ENCODE measurements around the gene NKAIN2. TPM values are rescaled to one million over a fixed set of nuclear protein-coding genes. Genes with fewer than 3 reads are reported as not detected.

The NKAIN2 gene
- total RNA-seq, 4 donors from 2014 or later, result 0.11 to 1.0 (median 0.94) TPM; not detected in 1

DNA sequence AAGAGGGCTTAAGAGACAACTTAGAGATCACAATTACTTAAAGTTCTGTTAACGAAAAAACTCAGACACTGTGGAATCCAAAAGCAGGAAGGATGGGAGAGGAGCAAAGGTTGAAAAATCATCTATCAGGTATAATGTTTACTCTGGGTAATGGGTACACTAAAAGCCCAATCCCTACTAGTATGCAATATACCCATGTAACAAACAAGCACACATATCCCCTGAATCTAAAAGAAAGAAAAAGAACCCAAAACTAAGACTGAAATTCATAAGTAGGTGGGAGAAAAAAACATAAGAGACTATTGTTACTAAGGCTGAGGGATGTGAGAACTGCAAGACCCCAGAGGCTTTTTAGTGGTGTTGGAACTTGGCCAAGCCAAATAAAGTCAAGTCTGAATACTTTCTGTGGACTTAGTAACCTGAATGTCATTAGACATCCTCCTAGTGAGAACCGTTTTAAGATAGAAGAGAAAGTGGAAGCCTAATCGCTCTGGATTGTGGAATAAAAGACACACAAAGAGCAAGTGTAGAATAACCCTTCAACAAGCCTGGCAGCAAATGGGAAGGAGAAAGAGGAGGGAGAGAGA lies 969.2 kb downstream of the NKAIN2 start:
- DNase-seq, result no peak
- Histone ChIP-seq H3K9me3 (no peaks in the 10 kb centered on the region), H3K4me3 (replicated peaks in 1 of 3) (no peak overlapping the region), H3K4me1 (peaks cover 0 to 3% of the 10 kb centered on the region in 2 donors), H3K27ac (no peak overlapping the region), H3K27me3 (no peaks in the 10 kb centered on the region), H3K36me3 (no peaks in the 10 kb centered on the region)
- intact Hi-C loops (cut with DNase I), result no loop called here
- 50 to 60% methylated on average over 3 of the region's 3 CpGs for WGBS, 2 donors
- no peak for TF ChIP-seq POLR2A (IDR thresholded peaks at IDR 0.05)
- no peak for TF ChIP-seq CTCF (IDR thresholded peaks at IDR 0.05)

GRCh38 chr6:124775121-124775520 lies 971.5 kb downstream of the NKAIN2 start:
- no peak overlapping the region for H3K4me3 ChIP-seq (replicated peaks in 1 of 3)
- WGBS, 2 donors, result 65% methylated on average over 3 of the region's 3 CpGs
- TF ChIP-seq POLR2A (IDR thresholded peaks at IDR 0.05), result no peak
- TF ChIP-seq CTCF (IDR thresholded peaks at IDR 0.05), result no peak
- peaks cover 0 to under 1% of the 10 kb centered on the region in 2 donors for H3K4me1 ChIP-seq
- no peaks in the 10 kb centered on the region for H3K27me3 ChIP-seq
- intact Hi-C loops (cut with DNase I), result no loop called here
- no peaks in the 10 kb centered on the region for H3K36me3 ChIP-seq
- DNase-seq, result no peak
- H3K9me3 ChIP-seq, result no peaks in the 10 kb centered on the region
- H3K27ac ChIP-seq, result no peak overlapping the region

DNA sequence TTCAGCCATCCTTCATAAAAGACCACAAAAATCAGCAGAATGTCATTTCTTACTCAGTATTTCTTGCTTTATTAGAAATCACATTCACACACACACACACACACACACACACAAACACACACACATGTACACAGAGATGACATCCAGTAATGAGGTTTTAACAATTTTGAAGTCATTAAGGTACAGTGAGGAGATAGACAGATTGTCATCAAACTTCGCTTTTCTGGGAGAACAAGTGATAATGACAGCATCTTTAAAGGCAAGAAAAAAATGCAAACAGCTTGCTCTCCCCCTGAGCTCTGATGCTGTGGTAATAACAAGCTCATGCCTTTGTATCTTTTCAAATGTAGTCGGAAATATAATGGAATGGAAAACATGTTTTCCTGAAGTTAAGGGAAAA lies 974.2 kb downstream of the NKAIN2 start:
- no peaks in the 10 kb centered on the region for H3K27me3 ChIP-seq
- no peaks in the 10 kb centered on the region for H3K4me1 ChIP-seq
- intact Hi-C loops (cut with DNase I), result no loop called here
- no peaks in the 10 kb centered on the region for H3K36me3 ChIP-seq
- H3K4me3 ChIP-seq (replicated peaks in 1 of 3), result no peak overlapping the region
- H3K9me3 ChIP-seq, result no peaks in the 10 kb centered on the region
- no peak for TF ChIP-seq CTCF (IDR thresholded peaks at IDR 0.05)
- no peak overlapping the region for H3K27ac ChIP-seq
- DNase-seq, result no peak
- 86 to 97% methylated on average over 2 of the region's 2 CpGs for WGBS, 2 donors

GRCh38 chr6:124780623-124781022 lies 977.0 kb downstream of the NKAIN2 start:
- Histone ChIP-seq H3K4me3 (replicated peaks in 1 of 3) (no peak overlapping the region), H3K27ac (no peak overlapping the region), H3K9me3 (no peaks in the 10 kb centered on the region), H3K36me3 (no peaks in the 10 kb centered on the region), H3K4me1 (no peaks in the 10 kb centered on the region), H3K27me3 (no peaks in the 10 kb centered on the region)
- no peak for DNase-seq
- TF ChIP-seq POLR2A (IDR thresholded peaks at IDR 0.05), result no peak
- no peak for TF ChIP-seq CTCF (IDR thresholded peaks at IDR 0.05)
- intact Hi-C loops (cut with DNase I), result no loop called here
- WGBS, 2 donors, result 90 to 92% methylated on average over 5 of the region's 5 CpGs

- TF ChIP-seq POLR2A (IDR thresholded peaks at IDR 0.05) (no peak), CTCF (IDR thresholded peaks at IDR 0.05) (no peak)
- Histone ChIP-seq H3K36me3 (no peaks in the 10 kb centered on the region), H3K4me1 (no peaks in the 10 kb centered on the region), H3K27ac (no peak overlapping the region), H3K27me3 (no peaks in the 10 kb centered on the region), H3K4me3 (replicated peaks in 1 of 3) (no peak overlapping the region), H3K9me3 (no peaks in the 10 kb centered on the region)
- intact Hi-C loops (cut with DNase I), result no loop called here
- no peak for DNase-seq
- 91 to 95% methylated on average over 1 of the region's 1 CpG for whole genome bisulfite sequencing, 2 donors
Observed at GRCh38 chr6:124783344-124783743, 979.7 kb downstream of the NKAIN2 start.

All from thyroid gland (tissue), 4 donors.